HG03457 (cell line): ENCODE results near the gene CBLB.
A peak's percentile ranks its signal among the peaks of the same experiment; 100 is the strongest.
"Not testable (repeated sequence)": the region's sequence is repeated elsewhere in the genome, so short reads cannot be mapped to it uniquely, and the experiment has no call there.

ENCODE experiments used
- ATAC-seq: cut with Tn5 transposase; IDR thresholded peaks from one replicate; pipeline ENCODE4 v1.9.1; 2021; ENCODE audit warnings: moderate number of reproducible peaks; ENCODE audit not compliant: unreplicated experiment

Gene CBLB

GRCh38 chr3:105762749-105763658, 105.8 kb downstream of the CBLB start:
- ATAC-seq = no peak

- not testable (repeated sequence) for ATAC-seq
Measured at GRCh38 chr3:105762214-105762613, 106.6 kb downstream of the CBLB start.

- no peak for ATAC-seq
Measured at GRCh38 chr3:105759442-105760078, 109.3 kb downstream of the CBLB start.

- no peak for ATAC-seq
Measured at GRCh38 chr3:105758451-105758850, 110.4 kb downstream of the CBLB start.

- no peak for ATAC-seq
Measured at GRCh38 chr3:105755121-105755886, 113.5 kb downstream of the CBLB start.

- ATAC-seq = no peak
Measured at GRCh38 chr3:105752791-105753415, 115.9 kb downstream of the CBLB start.

- no peak for ATAC-seq
Measured at GRCh38 chr3:105747696-105748095, 121.1 kb downstream of the CBLB start.

GRCh38 chr3:105747060-105747541, 121.7 kb downstream of the CBLB start:
- ATAC-seq = peak; percentile 14

GRCh38 chr3:105746231-105746996, 122.4 kb downstream of the CBLB start:
- ATAC-seq = peak; percentile 61

- ATAC-seq = no peak
Measured at GRCh38 chr3:105745046-105745445, 123.8 kb downstream of the CBLB start.

GRCh38 chr3:105744202-105744601, 124.6 kb downstream of the CBLB start:
- no peak for ATAC-seq

- no peak for ATAC-seq
Measured at GRCh38 chr3:105733356-105733755, 135.5 kb downstream of the CBLB start.

GRCh38 chr3:105731686-105732085, 137.1 kb downstream of the CBLB start:
- no peak for ATAC-seq

- ATAC-seq = no peak
Measured at GRCh38 chr3:105730801-105731354, 137.9 kb downstream of the CBLB start.

GRCh38 chr3:105729667-105730066, 139.1 kb downstream of the CBLB start:
- no peak for ATAC-seq

GRCh38 chr3:105728771-105729312, 140.0 kb downstream of the CBLB start:
- no peak for ATAC-seq

- ATAC-seq = not testable (repeated sequence)
Measured at GRCh38 chr3:105727036-105727435, 141.8 kb downstream of the CBLB start.

- peak; percentile 100 for ATAC-seq
Measured at GRCh38 chr3:105722943-105723556, 145.8 kb downstream of the CBLB start.

GRCh38 chr3:105719791-105720190, 149.0 kb downstream of the CBLB start:
- ATAC-seq = no peak
